Measurements from ENCODE around the gene HAGHL. TPM values are rescaled to one million over a fixed set of nuclear protein-coding genes. Genes with fewer than 3 reads are reported as not detected.

The HAGHL gene, protein sequence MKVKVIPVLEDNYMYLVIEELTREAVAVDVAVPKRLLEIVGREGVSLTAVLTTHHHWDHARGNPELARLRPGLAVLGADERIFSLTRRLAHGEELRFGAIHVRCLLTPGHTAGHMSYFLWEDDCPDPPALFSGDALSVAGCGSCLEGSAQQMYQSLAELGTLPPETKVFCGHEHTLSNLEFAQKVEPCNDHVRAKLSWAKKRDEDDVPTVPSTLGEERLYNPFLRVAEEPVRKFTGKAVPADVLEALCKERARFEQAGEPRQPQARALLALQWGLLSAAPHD
- 10 to 100 TPM; 28.8 to 32.6 TPM for total RNA-seq

DNA sequence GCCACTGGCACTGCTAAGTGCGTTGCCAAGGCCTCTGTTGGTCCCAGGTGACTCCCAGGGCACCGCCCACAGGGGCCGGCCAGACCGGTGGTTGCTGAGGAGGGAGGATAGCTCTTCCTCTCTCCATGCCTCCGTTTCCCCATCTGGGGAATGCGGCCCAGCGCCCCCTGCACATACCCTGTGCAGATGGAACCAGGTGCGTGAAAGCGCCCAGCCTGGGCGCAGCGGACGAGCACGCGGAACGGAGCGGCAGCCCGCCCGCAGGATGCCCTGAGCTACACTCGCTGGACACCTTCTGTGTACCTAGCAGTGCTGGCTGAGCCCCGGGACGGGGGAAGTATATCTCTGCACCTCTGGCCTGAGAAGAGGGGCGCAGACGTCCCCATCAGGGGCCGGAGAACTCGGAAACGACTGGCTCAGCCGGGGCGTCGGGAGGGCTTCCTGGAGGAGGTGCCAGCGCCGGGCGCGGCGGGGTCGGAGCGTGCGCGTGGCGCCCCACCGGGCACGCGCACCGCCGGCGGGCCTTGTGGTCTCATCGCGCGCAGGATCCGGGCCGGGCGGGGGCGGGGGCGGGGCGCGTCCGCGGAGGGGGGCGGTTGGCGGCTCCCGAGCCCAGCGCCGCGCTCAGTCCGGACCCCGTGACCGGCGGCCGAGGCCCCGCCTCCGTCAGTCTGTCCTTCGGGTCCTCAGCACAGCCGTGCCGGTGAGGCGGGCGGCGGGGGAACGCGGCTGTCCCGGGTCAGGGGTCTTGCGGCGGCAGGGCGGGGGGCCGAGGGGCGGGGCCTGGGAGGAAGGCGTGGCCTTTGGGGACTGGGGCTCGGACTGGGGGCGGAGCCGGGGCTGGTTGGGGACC, at the start of gene HAGHL, which contains the start of gene CCDC78:
HAGHL (plus strand) TSS at position 669 of the 853 bp plus-strand sequence. CDS start 404 bp downstream, outside the sequence.
CCDC78 (minus strand) TSS at position 6 of the 853 bp plus-strand sequence. CDS start 76 bp downstream, outside the sequence.
- Mint-ChIP-seq H3K36me3 (ENCODE audit: low read depth) (no peaks in the 10 kb centered on the region), H3K27ac (peak within 1 kb of the TSS; percentile 38), H3K4me1 (ENCODE audit: low read depth) (peaks cover 5% of the 10 kb centered on the region), H3K27me3 (no peaks in the 10 kb centered on the region), H3K4me3 (peak within 1 kb of the TSS; percentile 71), H3K9me3 (no peaks in the 10 kb centered on the region)
- DNase-seq (peak; percentile 74), ATAC-seq (peak; percentile 52)
- POLR2A ChIA-PET: interaction anchor here (0.6 to 8.1 kb wide), 6 partner anchors 7 to 57 kb away, joined by 3 to 84 read pairs (median 11); partner anchors contain the start of genes ANTKMT, CIAO3 and METRN
- CTCF ChIA-PET: interaction anchor here (2.6 to 19.6 kb wide), 2 partner anchors 15 to 59 kb away, joined by 9 to 207 read pairs; partner anchors contain the start of gene METRN
- intact Hi-C loops (cut with micrococcal nuclease): no loop called here
- TF ChIP-seq, protein P1, sequence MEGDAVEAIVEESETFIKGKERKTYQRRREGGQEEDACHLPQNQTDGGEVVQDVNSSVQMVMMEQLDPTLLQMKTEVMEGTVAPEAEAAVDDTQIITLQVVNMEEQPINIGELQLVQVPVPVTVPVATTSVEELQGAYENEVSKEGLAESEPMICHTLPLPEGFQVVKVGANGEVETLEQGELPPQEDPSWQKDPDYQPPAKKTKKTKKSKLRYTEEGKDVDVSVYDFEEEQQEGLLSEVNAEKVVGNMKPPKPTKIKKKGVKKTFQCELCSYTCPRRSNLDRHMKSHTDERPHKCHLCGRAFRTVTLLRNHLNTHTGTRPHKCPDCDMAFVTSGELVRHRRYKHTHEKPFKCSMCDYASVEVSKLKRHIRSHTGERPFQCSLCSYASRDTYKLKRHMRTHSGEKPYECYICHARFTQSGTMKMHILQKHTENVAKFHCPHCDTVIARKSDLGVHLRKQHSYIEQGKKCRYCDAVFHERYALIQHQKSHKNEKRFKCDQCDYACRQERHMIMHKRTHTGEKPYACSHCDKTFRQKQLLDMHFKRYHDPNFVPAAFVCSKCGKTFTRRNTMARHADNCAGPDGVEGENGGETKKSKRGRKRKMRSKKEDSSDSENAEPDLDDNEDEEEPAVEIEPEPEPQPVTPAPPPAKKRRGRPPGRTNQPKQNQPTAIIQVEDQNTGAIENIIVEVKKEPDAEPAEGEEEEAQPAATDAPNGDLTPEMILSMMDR (IDR thresholded peaks at IDR 0.05): no peak

GRCh38 chr16:677316-678190, 49.4 kb upstream of the HAGHL start:
- peaks cover 26% of the 10 kb centered on the region for H3K4me1 Mint-ChIP-seq (ENCODE audit: low read depth)
- H3K27ac Mint-ChIP-seq: no peak overlapping the region
- no peaks in the 10 kb centered on the region for H3K9me3 Mint-ChIP-seq
- CTCF ChIA-PET: interaction anchor here (0.8 to 1.1 kb wide), 2 partner anchors 10 to 29 kb away, joined by 3 read pairs; partner anchors contain the start of gene RHOT2
- TF ChIP-seq, protein P1 (IDR thresholded peaks at IDR 0.05): no peak
- peaks cover 7% of the 10 kb centered on the region for H3K27me3 Mint-ChIP-seq
- POLR2A ChIA-PET: no interaction called here
- no peak overlapping the region for H3K4me3 Mint-ChIP-seq
- no peak for DNase-seq
- intact Hi-C loops (cut with micrococcal nuclease): no loop called here
- peaks cover 16% of the 10 kb centered on the region for H3K36me3 Mint-ChIP-seq (ENCODE audit: low read depth)
- no peak for ATAC-seq

GRCh38 chr16:678209-678857, 48.6 kb upstream of the HAGHL start:
- TF ChIP-seq, protein P1 (IDR thresholded peaks at IDR 0.05): no peak
- no peak overlapping the region for H3K27ac Mint-ChIP-seq

More at GRCh38 chr16:678209-678857, 48.6 kb upstream of the HAGHL start:
- Mint-ChIP-seq H3K36me3 (ENCODE audit: low read depth) (peaks cover 19% of the 10 kb centered on the region), H3K9me3 (no peaks in the 10 kb centered on the region), H3K27me3 (peaks cover 7% of the 10 kb centered on the region), H3K4me1 (ENCODE audit: low read depth) (peaks cover 34% of the 10 kb centered on the region), H3K4me3 (peak overlapping the region; percentile 11)
- CTCF ChIA-PET: interaction anchor here (1.0 to 1.4 kb wide), 2 partner anchors 11 to 29 kb away, joined by 3 to 9 read pairs; partner anchors contain the start of genes RHOT2 and WDR90
- ATAC-seq: no peak
- POLR2A ChIA-PET: interaction anchor here (0.5 to 1.4 kb wide), 6 partner anchors 8 to 1310 kb away, joined by 3 to 9 read pairs (median 3); partner anchors contain the start of genes RHOT2 and WDR90
- no peak for DNase-seq
- intact Hi-C loops (cut with micrococcal nuclease): no loop called here

Data from activated CD8-positive, alpha-beta T cell treated with anti-CD3 and anti-CD28 coated beads for 36 hours (primary cell).